NCI-H510A treated with DMSO at 0.1 percent for 48 hours (cell line): Measurements from ENCODE around the gene RDH8.
A peak's percentile ranks its signal among the peaks of the same experiment; 100 is the strongest.

Experiments used
- DNase-seq: peaks from one replicate; lab custom pipeline; 2025; lab: John Stamatoyannopoulos, UW

Gene RDH8

GRCh38 chr19:10013316-10013715 lies at the start of gene RDH8:
TSS of gene RDH8 (plus strand) at chr19:10013483. CDS start at chr19:10013498, 15 bp downstream.
- DNase-seq = no peak

DNA sequence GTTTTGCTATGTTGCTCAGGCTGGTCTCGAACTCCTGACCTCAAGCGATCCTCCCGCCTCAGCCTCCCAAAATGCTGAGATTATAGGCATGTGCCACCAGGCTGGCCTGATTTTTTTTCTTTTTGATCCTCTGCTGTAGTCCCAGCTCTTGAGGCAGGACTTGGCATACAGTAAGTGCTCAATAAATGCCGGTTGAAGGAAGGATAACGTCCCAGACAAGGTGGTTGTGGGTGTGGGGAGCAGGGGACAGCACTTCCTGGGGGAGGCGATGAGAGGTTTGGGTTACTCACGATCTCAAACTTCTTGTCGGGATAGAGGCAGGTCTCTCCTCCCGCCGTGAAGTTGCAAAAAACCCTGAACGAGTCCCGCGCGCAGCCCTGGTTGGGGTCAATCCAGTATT lies 47.3 kb upstream of the RDH8 start:
- DNase-seq = no peak

- DNase-seq = no peak
Observed at GRCh38 chr19:9966448-9966847, 46.8 kb upstream of the RDH8 start.

- no peak for DNase-seq
Observed at GRCh38 chr19:9967326-9967725, 46.0 kb upstream of the RDH8 start.

GRCh38 chr19:9968820-9969687 lies 44.2 kb upstream of the RDH8 start:
- no peak for DNase-seq

DNA sequence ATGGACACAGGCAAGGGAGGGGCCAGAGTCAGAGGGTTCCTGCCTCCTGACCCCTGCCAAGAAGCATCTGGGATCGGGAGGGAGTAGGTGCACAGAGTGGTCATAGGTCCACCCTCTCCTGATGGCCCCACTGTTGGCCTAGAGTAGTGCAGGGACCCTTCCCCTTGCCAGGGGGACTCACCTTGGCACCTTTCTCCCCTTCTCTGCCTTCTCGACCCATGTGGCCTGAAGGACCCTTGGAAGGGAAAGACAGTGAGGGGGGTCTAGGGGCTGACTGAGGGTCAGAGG lies 43.7 kb upstream of the RDH8 start:
- no peak for DNase-seq

DNA sequence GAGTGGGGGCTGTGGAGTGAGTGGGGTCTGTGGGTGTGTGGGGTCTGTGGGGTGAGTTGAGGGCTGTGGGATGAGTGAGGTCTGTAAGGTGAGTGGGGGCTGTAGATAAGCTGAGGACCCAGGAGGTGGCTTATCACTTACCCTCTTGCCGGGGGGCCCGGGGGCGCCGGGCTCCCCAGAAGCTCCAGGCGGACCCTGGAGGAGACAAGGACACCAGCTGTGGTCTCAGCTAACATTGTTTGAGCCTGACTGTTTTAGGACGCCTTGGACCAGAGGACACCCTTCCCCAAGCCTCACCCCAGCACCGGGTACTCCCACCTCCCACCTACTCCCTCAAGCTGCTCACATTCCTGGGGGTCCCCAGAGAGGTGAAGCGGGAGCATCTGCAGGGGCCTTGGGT lies 42.8 kb upstream of the RDH8 start:
- no peak for DNase-seq

GRCh38 chr19:9971166-9971897 lies 42.0 kb upstream of the RDH8 start:
- no peak for DNase-seq

GRCh38 chr19:9972103-9972502 lies 41.2 kb upstream of the RDH8 start:
- DNase-seq = no peak

GRCh38 chr19:9981406-9982260 lies 31.6 kb upstream of the RDH8 start:
- DNase-seq = no peak

GRCh38 chr19:9986787-9987281 lies 26.4 kb upstream of the RDH8 start:
- no peak for DNase-seq

- no peak for DNase-seq
Observed at GRCh38 chr19:9989504-9989903, 23.8 kb upstream of the RDH8 start.

DNA sequence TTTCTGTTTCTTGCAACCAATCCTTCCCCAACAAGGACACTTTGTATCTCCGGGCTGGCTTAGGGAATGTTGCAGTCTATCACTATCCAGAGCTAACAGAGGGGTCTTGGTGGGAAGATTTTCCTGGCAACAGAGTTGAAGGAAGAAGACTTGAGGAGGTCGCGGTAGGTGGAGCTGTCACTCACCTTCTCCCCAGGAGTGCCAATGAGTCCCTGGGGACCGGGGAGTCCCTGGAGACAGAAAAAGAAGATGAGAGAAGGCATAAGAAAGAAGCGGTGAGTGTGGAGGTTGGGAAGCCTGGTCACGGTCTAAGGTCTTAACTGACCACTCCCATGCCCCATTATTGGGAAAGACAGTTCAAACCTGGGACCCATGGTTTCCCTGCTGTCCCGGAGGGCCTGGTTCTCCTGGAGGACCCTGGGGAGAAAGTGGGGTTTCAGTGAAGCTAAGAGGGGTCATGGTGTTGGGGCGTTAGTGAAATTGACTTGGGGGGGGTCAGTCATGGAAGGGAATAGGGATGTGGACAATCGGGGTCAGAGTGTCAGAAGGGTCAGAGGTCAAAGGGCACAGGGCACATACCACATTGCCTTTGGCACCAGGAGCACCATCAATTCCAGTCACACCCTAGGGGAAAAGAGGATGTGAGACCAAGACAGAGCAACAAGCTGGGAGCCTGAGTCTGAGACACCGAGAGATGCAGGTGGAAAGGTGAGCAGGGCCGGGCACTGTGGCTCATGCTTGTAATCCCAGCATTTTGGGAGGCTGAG lies 21.7 kb upstream of the RDH8 start:
- no peak for DNase-seq

DNA sequence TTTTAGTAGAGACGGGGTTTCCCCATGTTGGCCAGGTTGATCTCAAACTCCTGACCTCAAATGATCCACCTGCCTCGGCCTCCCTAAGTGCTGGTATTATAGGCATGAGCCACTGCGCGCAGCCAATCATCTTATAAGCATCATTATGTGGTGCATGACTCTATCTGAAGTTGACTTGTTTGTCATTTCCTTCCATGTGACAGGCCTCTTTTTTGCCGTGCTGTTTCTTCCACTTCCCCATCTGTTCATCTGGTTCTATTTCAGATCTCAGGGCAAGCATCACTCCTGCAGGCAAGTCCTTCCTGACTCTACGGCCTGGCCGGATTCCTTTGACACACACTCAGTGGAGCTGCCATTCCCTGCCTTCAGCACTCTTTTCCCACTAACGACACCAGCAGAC lies 18.2 kb upstream of the RDH8 start:
- DNase-seq = no peak

- no peak for DNase-seq
Observed at GRCh38 chr19:9995999-9996398, 17.3 kb upstream of the RDH8 start.

DNA sequence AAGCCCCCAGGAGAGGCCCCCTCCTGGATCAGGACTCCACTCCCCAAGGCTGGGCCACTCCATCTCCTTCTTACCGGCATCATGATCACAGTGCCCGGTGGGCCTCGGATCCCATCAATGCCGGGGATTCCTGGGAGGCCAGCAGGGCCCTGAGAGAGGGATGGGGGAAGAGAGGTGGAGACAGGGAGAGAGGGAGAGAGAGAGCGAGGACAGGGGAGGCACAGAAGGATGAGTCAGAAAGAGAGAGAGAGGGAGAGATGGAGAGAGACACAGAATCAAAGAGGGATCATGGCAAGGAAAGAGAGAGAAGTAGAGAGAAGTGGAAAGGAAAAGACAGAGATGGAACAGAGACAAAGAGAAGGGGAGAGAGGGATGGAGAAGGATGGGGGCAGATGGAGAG lies 16.7 kb upstream of the RDH8 start:
- DNase-seq = no peak

DNA sequence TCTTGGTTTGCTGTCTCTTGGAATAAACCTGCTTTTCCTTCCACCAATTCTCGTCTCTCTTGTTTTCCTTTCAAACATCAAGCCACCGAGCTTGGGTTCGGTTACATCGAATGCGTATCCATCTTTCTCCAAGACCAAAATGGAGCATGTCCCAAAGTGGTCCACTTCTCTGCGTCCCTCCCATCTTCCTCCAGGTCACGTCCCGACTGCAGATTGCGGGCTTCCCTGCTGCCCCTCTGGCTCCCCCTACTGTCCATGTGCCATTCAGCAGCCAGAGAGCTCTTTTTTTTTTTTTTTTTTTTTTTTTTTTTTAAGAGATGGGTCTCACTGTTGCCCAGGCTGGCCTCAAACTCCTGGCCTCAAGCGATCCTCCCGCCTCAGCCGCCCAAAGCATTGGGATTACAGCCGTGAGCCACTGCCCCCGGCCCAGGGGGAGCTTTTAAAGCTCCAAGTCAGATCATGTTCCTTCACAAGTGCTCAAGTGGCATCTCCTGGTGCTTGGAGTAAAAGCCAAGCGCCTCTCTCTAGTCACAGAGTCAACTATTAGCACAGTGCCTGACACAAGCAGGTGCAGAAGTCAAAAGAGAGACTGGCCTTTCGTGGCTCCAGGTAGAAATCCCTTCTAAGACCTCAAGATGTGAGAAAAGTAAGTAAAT lies 13.0 kb upstream of the RDH8 start:
- DNase-seq = peak; percentile 21

- no peak for DNase-seq
Observed at GRCh38 chr19:10001899-10002298, 11.4 kb upstream of the RDH8 start.

DNA sequence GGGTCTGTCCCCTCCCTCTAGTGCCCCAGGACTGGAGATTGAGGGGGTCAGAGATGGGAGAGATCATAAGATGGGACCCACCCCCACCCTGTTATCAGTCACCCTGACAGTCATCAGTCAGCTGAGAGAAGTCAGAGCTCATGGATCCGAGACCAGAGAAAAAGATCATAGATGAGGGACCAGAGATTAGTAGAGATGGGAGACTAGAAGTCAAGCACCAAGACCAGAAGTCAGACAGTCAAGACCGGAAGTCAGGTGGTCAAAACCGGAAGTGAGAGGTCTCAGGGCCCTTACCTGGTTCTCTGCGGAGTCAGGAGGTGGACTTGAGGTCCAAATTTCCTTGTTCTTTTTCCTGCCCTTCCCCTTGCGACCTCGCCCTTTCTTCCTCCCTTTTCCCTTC lies 10.0 kb upstream of the RDH8 start:
- DNase-seq = no peak

DNA sequence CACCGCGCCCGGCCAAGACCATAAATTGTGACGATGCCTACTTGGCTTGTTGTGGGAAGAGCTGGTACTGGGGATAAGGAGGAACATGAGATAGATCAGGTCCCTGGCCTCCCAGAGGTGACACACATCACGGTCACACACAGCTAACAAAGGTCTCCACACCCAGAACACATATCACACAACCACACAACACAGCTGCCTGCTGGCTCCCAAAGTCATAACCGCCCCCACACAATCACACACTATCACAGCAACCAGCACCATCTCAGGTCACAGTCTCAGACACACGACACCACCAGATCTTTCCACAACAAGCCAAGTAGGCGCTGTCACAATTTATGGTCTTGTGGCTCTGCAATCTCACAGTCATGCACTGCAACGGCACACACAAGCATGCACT lies 8.7 kb upstream of the RDH8 start:
- no peak for DNase-seq

GRCh38 chr19:10005632-10006334 lies 7.5 kb upstream of the RDH8 start:
- DNase-seq = no peak
